HepG2 (cell line): ENCODE measurements around the gene COQ6. TPM values are rescaled to one million over a fixed set of nuclear protein-coding genes. Genes with fewer than 3 reads are reported as not detected.

ENCODE experiments used
- ARID4A ChIP-seq: sonication (generic); formaldehyde crosslinking; IDR thresholded peaks from 2 replicates; pipeline ENCODE4 v1.5.0; 2020; ENCODE audit warnings: mild to moderate bottlenecking, missing genetic modification reagents, borderline replicate concordance
- FOXP1 ChIP-seq, 2 experiments: fragments of 450-650 bp in 1 of 2; IDR thresholded peaks; 2 replicates each; pipeline ENCODE4 v1.6.1; 2017 to 2018; ENCODE audit warnings: antibody characterized with exemption in 1 of 2
- HDAC2 ChIP-seq: sonication (generic); formaldehyde crosslinking; IDR thresholded peaks from 2 replicates; pipeline ENCODE4 v1.4.0; 2020; ENCODE audit warnings: missing genetic modification reagents
- HNRNPUL1 ChIP-seq: fragments of 200-400 bp; formaldehyde crosslinking; IDR thresholded peaks from 2 replicates; pipeline ENCODE4 v1.6.1; 2017; ENCODE audit warnings: low read depth, mild to moderate bottlenecking, low read length, moderate library complexity
- KAT2B ChIP-seq: fragments of 150-350 bp; IDR thresholded peaks from 2 replicates; pipeline ENCODE4 v1.6.1; 2014; ENCODE audit warnings: low read depth, low read length, borderline replicate concordance
- LBX2 ChIP-seq: sonication (generic); formaldehyde crosslinking; IDR thresholded peaks from 2 replicates; pipeline ENCODE4 v1.5.0; 2020; ENCODE audit warnings: missing genetic modification reagents, mild to moderate bottlenecking, borderline replicate concordance
- MAF1 ChIP-seq: sonication (generic); formaldehyde crosslinking; IDR thresholded peaks from 2 replicates; pipeline ENCODE4 v1.5.0; 2020; ENCODE audit warnings: missing genetic modification reagents, borderline replicate concordance
- MYPOP ChIP-seq: sonication (generic); formaldehyde crosslinking; IDR thresholded peaks from 2 replicates; pipeline ENCODE4 v1.8.1; 2023; ENCODE audit warnings: mild to moderate bottlenecking, moderate library complexity, missing genetic modification reagents
- MZF1 ChIP-seq: sonication (generic); formaldehyde crosslinking; IDR thresholded peaks from 2 replicates; pipeline ENCODE4 v1.8.1; 2023; ENCODE audit warnings: mild to moderate bottlenecking, missing genetic modification reagents, borderline replicate concordance
- NCOR1 ChIP-seq: fragments of 200-600 bp; sonication (generic); IDR thresholded peaks from 2 replicates; pipeline ENCODE4 v1.7.0; 2017; ENCODE audit warnings: antibody characterized with exemption, low read length, borderline replicate concordance
- RARA ChIP-seq: IDR thresholded peaks from 2 replicates; pipeline ENCODE4 v1.6.1; 2016; ENCODE audit warnings: missing genetic modification reagents, missing compliant biosample characterization
- SOX5 ChIP-seq: IDR thresholded peaks from 2 replicates; pipeline ENCODE4 v1.6.1; 2016; ENCODE audit warnings: borderline replicate concordance
- STAT5B ChIP-seq: sonication (generic); formaldehyde crosslinking; IDR thresholded peaks from 2 replicates; pipeline ENCODE4 v1.4.0; 2020; ENCODE audit warnings: missing genetic modification reagents
- TCF7 ChIP-seq: sonication (generic); IDR thresholded peaks from 2 replicates; pipeline ENCODE4 v1.6.1; 2016; ENCODE audit warnings: antibody characterized with exemption, low read depth
- ZNF235 ChIP-seq: sonication (generic); formaldehyde crosslinking; IDR thresholded peaks from 2 replicates; pipeline ENCODE4 v1.8.1; 2023; ENCODE audit warnings: mild to moderate bottlenecking, missing genetic modification reagents, borderline replicate concordance
- ZSCAN21 ChIP-seq: sonication (generic); formaldehyde crosslinking; IDR thresholded peaks from 2 replicates; pipeline ENCODE4 v1.8.0; 2022; ENCODE audit warnings: mild to moderate bottlenecking, missing genetic modification reagents, moderate library complexity, borderline replicate concordance
- polyA plus RNA-seq, 8 experiments: library from polyadenylated mRNA; depleted of rRNA in 3 of 8; stranded (reverse) in 7 of 8; unstranded in 1 of 8; fragments of >200 nt; fragmentation: Illumina TruSeq in 4 of 8; extraction: Trizol in 4 of 8; gene quantifications; 2 replicates each; pipeline versions ENCODE4 v1.2.1 to v1.2.3, GENCODE V29; 2011 to 2016; ENCODE audit warnings: low read depth in 4 of 8, missing spikeins in 1 of 8, mixed read lengths in 1 of 8; ENCODE audit not compliant: insufficient read depth in 1 of 8
- total RNA-seq, 5 experiments: library from RNA; depleted of rRNA; stranded (reverse); fragments of >200 nt; fragmentation: Illumina TruSeq; extraction: Trizol; gene quantifications; 2 replicates each; pipeline ENCODE4 v1.2.3, GENCODE V29; 2016; ENCODE audit warnings: low read depth in 1 of 5
- TF ChIP-seq, protein P1 (sequence below): sonication (generic); formaldehyde crosslinking; IDR thresholded peaks from 2 replicates; pipeline ENCODE4 v1.5.1; 2020; ENCODE audit warnings: mild to moderate bottlenecking, missing genetic modification reagents, borderline replicate concordance

The COQ6 gene
- total and polyA plus RNA-seq, 2 of the 13 experiments (the other 11 are each of a cell fraction or from before 2014, with no cell fraction given), result 18.9 to 34.7 TPM

GRCh38 chr14:73997108-73997943 lies 47.2 kb downstream of the COQ6 start (continued):
- TF ChIP-seq, protein P1, sequence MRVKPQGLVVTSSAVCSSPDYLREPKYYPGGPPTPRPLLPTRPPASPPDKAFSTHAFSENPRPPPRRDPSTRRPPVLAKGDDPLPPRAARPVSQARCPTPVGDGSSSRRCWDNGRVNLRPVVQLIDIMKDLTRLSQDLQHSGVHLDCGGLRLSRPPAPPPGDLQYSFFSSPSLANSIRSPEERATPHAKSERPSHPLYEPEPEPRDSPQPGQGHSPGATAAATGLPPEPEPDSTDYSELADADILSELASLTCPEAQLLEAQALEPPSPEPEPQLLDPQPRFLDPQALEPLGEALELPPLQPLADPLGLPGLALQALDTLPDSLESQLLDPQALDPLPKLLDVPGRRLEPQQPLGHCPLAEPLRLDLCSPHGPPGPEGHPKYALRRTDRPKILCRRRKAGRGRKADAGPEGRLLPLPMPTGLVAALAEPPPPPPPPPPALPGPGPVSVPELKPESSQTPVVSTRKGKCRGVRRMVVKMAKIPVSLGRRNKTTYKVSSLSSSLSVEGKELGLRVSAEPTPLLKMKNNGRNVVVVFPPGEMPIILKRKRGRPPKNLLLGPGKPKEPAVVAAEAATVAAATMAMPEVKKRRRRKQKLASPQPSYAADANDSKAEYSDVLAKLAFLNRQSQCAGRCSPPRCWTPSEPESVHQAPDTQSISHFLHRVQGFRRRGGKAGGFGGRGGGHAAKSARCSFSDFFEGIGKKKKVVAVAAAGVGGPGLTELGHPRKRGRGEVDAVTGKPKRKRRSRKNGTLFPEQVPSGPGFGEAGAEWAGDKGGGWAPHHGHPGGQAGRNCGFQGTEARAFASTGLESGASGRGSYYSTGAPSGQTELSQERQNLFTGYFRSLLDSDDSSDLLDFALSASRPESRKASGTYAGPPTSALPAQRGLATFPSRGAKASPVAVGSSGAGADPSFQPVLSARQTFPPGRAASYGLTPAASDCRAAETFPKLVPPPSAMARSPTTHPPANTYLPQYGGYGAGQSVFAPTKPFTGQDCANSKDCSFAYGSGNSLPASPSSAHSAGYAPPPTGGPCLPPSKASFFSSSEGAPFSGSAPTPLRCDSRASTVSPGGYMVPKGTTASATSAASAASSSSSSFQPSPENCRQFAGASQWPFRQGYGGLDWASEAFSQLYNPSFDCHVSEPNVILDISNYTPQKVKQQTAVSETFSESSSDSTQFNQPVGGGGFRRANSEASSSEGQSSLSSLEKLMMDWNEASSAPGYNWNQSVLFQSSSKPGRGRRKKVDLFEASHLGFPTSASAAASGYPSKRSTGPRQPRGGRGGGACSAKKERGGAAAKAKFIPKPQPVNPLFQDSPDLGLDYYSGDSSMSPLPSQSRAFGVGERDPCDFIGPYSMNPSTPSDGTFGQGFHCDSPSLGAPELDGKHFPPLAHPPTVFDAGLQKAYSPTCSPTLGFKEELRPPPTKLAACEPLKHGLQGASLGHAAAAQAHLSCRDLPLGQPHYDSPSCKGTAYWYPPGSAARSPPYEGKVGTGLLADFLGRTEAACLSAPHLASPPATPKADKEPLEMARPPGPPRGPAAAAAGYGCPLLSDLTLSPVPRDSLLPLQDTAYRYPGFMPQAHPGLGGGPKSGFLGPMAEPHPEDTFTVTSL (CRISPR knock-in tag), result peak; percentile 75; the same call in 1 of the 2 replicates
- no peak for TF ChIP-seq STAT5B (CRISPR knock-in tag)
- TF ChIP-seq HNRNPUL1, result peak; percentile 69; the same call in 1 of the 2 replicates
- TF ChIP-seq MZF1, result no peak
- TF ChIP-seq FOXP1 (IDR thresholded peaks at IDR 0.05), result no peak
- TF ChIP-seq FOXP1 (CRISPR knock-in tag; IDR thresholded peaks at IDR 0.05), result peak; percentile 54; the same call in 1 of the 2 replicates
- no peak for TF ChIP-seq RARA (CRISPR knock-in tag)
- no peak for TF ChIP-seq MAF1
- TF ChIP-seq SOX5 (CRISPR knock-in tag), result peak; percentile 20; the same call in 1 of the 2 replicates
- TF ChIP-seq ZNF235 (CRISPR knock-in tag), result no peak
- 0 out of 2 replicates have a peak, but pooled peaks have one; percentile 9 for TF ChIP-seq HDAC2
- TF ChIP-seq LBX2, result no peak
- 0 out of 2 replicates have a peak, but pooled peaks have one; percentile 31 for TF ChIP-seq ARID4A (CRISPR knock-in tag)
- peak; percentile 86 for TF ChIP-seq KAT2B
- TF ChIP-seq NCOR1, result peak; percentile 53; the same call in 1 of the 2 replicates
- peak; percentile 66 for TF ChIP-seq TCF7
- no peak for TF ChIP-seq ZSCAN21 (CRISPR knock-in tag)
- peak; percentile 56; the same call in 1 of the 2 replicates for TF ChIP-seq MYPOP (CRISPR knock-in tag)
